Smooth muscle cell of the brain vasculature (primary cell): ENCODE results near the gene FPR1.
A peak's percentile ranks its signal among the peaks of the same experiment; 100 is the strongest.

Source experiments
- DNase-seq: peaks from one replicate; pipeline ENCODE4 v3.0.0-alpha.2; 2012; ENCODE audit warnings: low read depth, low spot score

FPR1 gene

GRCh38 chr19:51751655-51752054 is at the start of gene FPR1:
TSS of gene FPR1 (minus strand) at chr19:51751878. CDS start at chr19:51746994, 4,884 bp downstream.
- DNase-seq: peak; percentile 24

- DNase-seq: no peak
These were observed 49.0 kb upstream of the FPR1 start for GRCh38 chr19:51800473-51801244.

GRCh38 chr19:51799774-51800472 is 48.2 kb upstream of the FPR1 start:
- DNase-seq: no peak

GRCh38 chr19:51799034-51799773 is 47.5 kb upstream of the FPR1 start:
- DNase-seq: peak; percentile 93

- no peak for DNase-seq
These were observed 46.4 kb upstream of the FPR1 start for GRCh38 chr19:51798062-51798461.

- no peak for DNase-seq
These were observed 45.8 kb upstream of the FPR1 start for GRCh38 chr19:51797480-51797879.

- DNase-seq: no peak
These were observed 44.6 kb upstream of the FPR1 start for GRCh38 chr19:51796195-51796679.

- DNase-seq: no peak
These were observed 43.3 kb upstream of the FPR1 start, which contains the start of gene FPR3 for GRCh38 chr19:51794885-51795490. TSS of gene FPR3 (plus strand) at chr19:51795157. CDS start at chr19:51823749, 28,592 bp downstream.

- no peak for DNase-seq
These were observed 42.3 kb upstream of the FPR1 start for GRCh38 chr19:51793994-51794393.

GRCh38 chr19:51792932-51793331 is 41.3 kb upstream of the FPR1 start:
- no peak for DNase-seq

- no peak for DNase-seq
These were observed 37.5 kb upstream of the FPR1 start for GRCh38 chr19:51789061-51789795.

- no peak for DNase-seq
These were observed 36.4 kb upstream of the FPR1 start for GRCh38 chr19:51788029-51788428.

- DNase-seq: no peak
These were observed 35.2 kb upstream of the FPR1 start for GRCh38 chr19:51786646-51787494.

GRCh38 chr19:51784922-51785690 is 33.4 kb upstream of the FPR1 start:
- DNase-seq: no peak

GRCh38 chr19:51784109-51784785 is 32.6 kb upstream of the FPR1 start:
- no peak for DNase-seq

GRCh38 chr19:51783372-51783771 is 31.7 kb upstream of the FPR1 start:
- DNase-seq: no peak

- DNase-seq: no peak
These were observed 30.3 kb upstream of the FPR1 start for GRCh38 chr19:51781999-51782398.

- DNase-seq: no peak
These were observed 28.6 kb upstream of the FPR1 start for GRCh38 chr19:51780270-51780669.

- no peak for DNase-seq
These were observed 28.0 kb upstream of the FPR1 start for GRCh38 chr19:51779703-51780102.
